Activated CD8-positive, alpha-beta memory T cell treated with anti-CD3 and anti-CD28 coated beads, Interleukin-2, amount 10 ng/mL, durations not matched to agents 7 days and 5 days (primary cell): ENCODE results near the gene ARL1. TPM values are rescaled to one million over a fixed set of nuclear protein-coding genes. Genes with fewer than 3 reads are reported as not detected.
A peak's percentile ranks its signal among the peaks of the same experiment; 100 is the strongest.
"Not testable (repeated sequence)": the region's sequence is repeated elsewhere in the genome, so short reads cannot be mapped to it uniquely, and the experiment has no call there.

Source experiments
- ATAC-seq: fragments of 150-1000 bp; cut with Tn5 transposase; one replicate; pipeline ENCODE4 v1.10.0; 2021; ENCODE audit warnings: moderate library complexity
- CTCF ChIA-PET: fragments of 350-600 bp; sonication (Branson Sonifier 250); formaldehyde crosslinking; loops from one replicate; lab custom pipeline; 2021; ENCODE audit warnings: antibody characterized with exemption; lab: Charles Lee
- DNase-seq: peaks from one replicate; pipeline ENCODE4 v3.0.0-alpha.2; 2020
- H3K27ac Mint-ChIP-seq: one replicate; pipeline ENCODE4 v1.8.0; 2021; ENCODE audit warnings: mild to moderate bottlenecking, mixed read lengths
- H3K27me3 Mint-ChIP-seq: one replicate; pipeline ENCODE4 v1.8.0; 2021; ENCODE audit warnings: mixed read lengths
- H3K36me3 Mint-ChIP-seq: one replicate; pipeline ENCODE4 v1.8.0; 2021; ENCODE audit warnings: mild to moderate bottlenecking, mixed read lengths
- H3K4me1 Mint-ChIP-seq: one replicate; pipeline ENCODE4 v1.8.0; 2021; ENCODE audit warnings: mixed read lengths
- H3K4me3 Mint-ChIP-seq: one replicate; pipeline ENCODE4 v1.8.0; 2021; ENCODE audit warnings: mild to moderate bottlenecking, moderate library complexity, mixed read lengths
- H3K9me3 Mint-ChIP-seq: one replicate; pipeline ENCODE4 v1.8.0; 2022; ENCODE audit warnings: low read depth, mixed read lengths
- total RNA-seq, 2 experiments: library from RNA; stranded (reverse); gene quantifications; one replicate each; pipeline ENCODE4 v1.2.3, GENCODE V29; 2021

ARL1 gene
- 10 to 100 TPM; 38.0 to 58.1 TPM for total RNA-seq

- H3K27me3 Mint-ChIP-seq = peaks cover 7% of the 10 kb centered on the region
- ATAC-seq (peak; percentile 86), DNase-seq (peak; percentile 77)
- no peaks in the 10 kb centered on the region for H3K9me3 Mint-ChIP-seq
- CTCF ChIA-PET = interaction anchor here (1.3 to 1.8 kb wide), 3 partner anchors 14 to 431 kb away, joined by 3 to 7 read pairs (median 6); no protein-coding TSS in a partner anchor
- H3K27ac Mint-ChIP-seq = peak within 1 kb of the TSS; percentile 89
- H3K4me1 Mint-ChIP-seq = peaks cover 21% of the 10 kb centered on the region
- peak within 1 kb of the TSS; percentile 99 for H3K4me3 Mint-ChIP-seq
- peaks cover 1% of the 10 kb centered on the region for H3K36me3 Mint-ChIP-seq
These were observed at the start of gene ARL1 for GRCh38 chr12:101407436-101408345. ARL1 (minus strand) TSS chr12:101407772; CDS start chr12:101407645, 127 bp downstream.

- peak; percentile 61 for DNase-seq
- Mint-ChIP-seq H3K4me1 (peaks cover 12% of the 10 kb centered on the region), H3K27me3 (no peaks in the 10 kb centered on the region), H3K36me3 (peaks cover 7% of the 10 kb centered on the region), H3K9me3 (peaks cover 4% of the 10 kb centered on the region), H3K27ac (peak overlapping the region; percentile 26), H3K4me3 (no peak overlapping the region)
- CTCF ChIA-PET = no interaction called here
- ATAC-seq = peak; percentile 42
These were observed 48.1 kb upstream of the ARL1 start for GRCh38 chr12:101455685-101456084.

- no peak overlapping the region for H3K27ac Mint-ChIP-seq
- no peaks in the 10 kb centered on the region for H3K36me3 Mint-ChIP-seq
- no peak for DNase-seq
- no peaks in the 10 kb centered on the region for H3K4me1 Mint-ChIP-seq
- no peaks in the 10 kb centered on the region for H3K9me3 Mint-ChIP-seq
- H3K27me3 Mint-ChIP-seq = peaks cover 13% of the 10 kb centered on the region
- no peak for ATAC-seq
- CTCF ChIA-PET = no interaction called here
- no peak overlapping the region for H3K4me3 Mint-ChIP-seq
These were observed 34.1 kb upstream of the ARL1 start for GRCh38 chr12:101441461-101442224.

- Mint-ChIP-seq H3K4me3 (no peak overlapping the region), H3K27ac (no peak overlapping the region), H3K4me1 (no peaks in the 10 kb centered on the region), H3K27me3 (peaks cover 13% of the 10 kb centered on the region), H3K36me3 (no peaks in the 10 kb centered on the region), H3K9me3 (no peaks in the 10 kb centered on the region)
- CTCF ChIA-PET = no interaction called here
- ATAC-seq (no peak), DNase-seq (no peak)
These were observed 31.7 kb upstream of the ARL1 start for GRCh38 chr12:101439236-101439635.

- peaks cover 5% of the 10 kb centered on the region for H3K27me3 Mint-ChIP-seq
- DNase-seq = no peak
These were observed 28.6 kb upstream of the ARL1 start for GRCh38 chr12:101436136-101436535.

GRCh38 chr12:101430456-101430855 lies 22.9 kb upstream of the ARL1 start:
- DNase-seq = no peak
- no peaks in the 10 kb centered on the region for H3K27me3 Mint-ChIP-seq
- H3K36me3 Mint-ChIP-seq = no peaks in the 10 kb centered on the region
- no peaks in the 10 kb centered on the region for H3K9me3 Mint-ChIP-seq
- no peaks in the 10 kb centered on the region for H3K4me1 Mint-ChIP-seq
- no peak for ATAC-seq
- CTCF ChIA-PET = no interaction called here
- no peak overlapping the region for H3K4me3 Mint-ChIP-seq
- H3K27ac Mint-ChIP-seq = no peak overlapping the region

More at GRCh38 chr12:101436136-101436535, 28.6 kb upstream of the ARL1 start:
- Mint-ChIP-seq H3K9me3 (no peaks in the 10 kb centered on the region), H3K4me1 (no peaks in the 10 kb centered on the region), H3K4me3 (no peak overlapping the region), H3K36me3 (no peaks in the 10 kb centered on the region), H3K27ac (no peak overlapping the region)
- ATAC-seq = no peak
- CTCF ChIA-PET = no interaction called here

GRCh38 chr12:101424620-101425019 lies 17.0 kb upstream of the ARL1 start:
- ATAC-seq = no peak
- Mint-ChIP-seq H3K4me3 (no peak overlapping the region), H3K4me1 (no peaks in the 10 kb centered on the region), H3K9me3 (no peaks in the 10 kb centered on the region), H3K27me3 (peaks cover 2% of the 10 kb centered on the region), H3K27ac (no peak overlapping the region), H3K36me3 (no peaks in the 10 kb centered on the region)
- CTCF ChIA-PET = no interaction called here
- no peak for DNase-seq

- H3K36me3 Mint-ChIP-seq, CTCF ChIA-PET: not testable (repeated sequence)
These were observed 14.5 kb upstream of the ARL1 start for GRCh38 chr12:101422066-101422465.

GRCh38 chr12:101415228-101415627 lies 7.7 kb upstream of the ARL1 start:
- H3K9me3 Mint-ChIP-seq = no peaks in the 10 kb centered on the region
- no peaks in the 10 kb centered on the region for H3K36me3 Mint-ChIP-seq
- CTCF ChIA-PET = interaction anchor here (0.7 to 1.5 kb wide), 11 partner anchors 10 to 440 kb away, joined by 3 to 18 read pairs (median 3); no protein-coding TSS in a partner anchor
- peaks cover 30% of the 10 kb centered on the region for H3K27me3 Mint-ChIP-seq
- no peak overlapping the region for H3K27ac Mint-ChIP-seq
- no peak overlapping the region for H3K4me3 Mint-ChIP-seq
- DNase-seq (no peak), ATAC-seq (no peak)
- H3K4me1 Mint-ChIP-seq = no peaks in the 10 kb centered on the region

More at GRCh38 chr12:101422066-101422465, 14.5 kb upstream of the ARL1 start:
- not testable (repeated sequence) for H3K4me3 Mint-ChIP-seq, H3K4me1 Mint-ChIP-seq, H3K27ac Mint-ChIP-seq, ATAC-seq, H3K27me3 Mint-ChIP-seq, H3K9me3 Mint-ChIP-seq, DNase-seq

- Mint-ChIP-seq H3K36me3 (no peaks in the 10 kb centered on the region), H3K27ac (no peak overlapping the region), H3K27me3 (peaks cover 30% of the 10 kb centered on the region), H3K4me1 (no peaks in the 10 kb centered on the region), H3K9me3 (no peaks in the 10 kb centered on the region), H3K4me3 (no peak overlapping the region)
- ATAC-seq (no peak), DNase-seq (no peak)
- CTCF ChIA-PET = interaction anchor here (0.7 to 1.5 kb wide), 11 partner anchors 9 to 441 kb away, joined by 3 to 18 read pairs (median 3); no protein-coding TSS in a partner anchor
These were observed 7.1 kb upstream of the ARL1 start for GRCh38 chr12:101414533-101415119.

- H3K36me3 Mint-ChIP-seq, ATAC-seq, H3K4me3 Mint-ChIP-seq, CTCF ChIA-PET, H3K27ac Mint-ChIP-seq, DNase-seq, H3K9me3 Mint-ChIP-seq: not testable (repeated sequence)
- peaks cover 17% of the 10 kb centered on the region for H3K4me1 Mint-ChIP-seq
- peaks cover 16% of the 10 kb centered on the region for H3K27me3 Mint-ChIP-seq
These were observed 2.6 kb upstream of the ARL1 start for GRCh38 chr12:101410169-101410568.

- Mint-ChIP-seq H3K27me3 (peaks cover under 1% of the 10 kb centered on the region), H3K4me3 (peak overlapping the region; percentile 99), H3K27ac (peak overlapping the region; percentile 89), H3K9me3 (no peaks in the 10 kb centered on the region), H3K4me1 (peaks cover 21% of the 10 kb centered on the region), H3K36me3 (peaks cover 1% of the 10 kb centered on the region)
- CTCF ChIA-PET = interaction anchor here (1.3 to 1.8 kb wide), 3 partner anchors 13 to 431 kb away, joined by 3 to 7 read pairs (median 6); no protein-coding TSS in a partner anchor
- peak; percentile 42 for ATAC-seq
- DNase-seq = no peak
These were observed 530 bp downstream of the ARL1 start for GRCh38 chr12:101407049-101407435.

- H3K4me3 Mint-ChIP-seq, CTCF ChIA-PET, H3K27ac Mint-ChIP-seq, H3K4me1 Mint-ChIP-seq, ATAC-seq, DNase-seq, H3K27me3 Mint-ChIP-seq, H3K9me3 Mint-ChIP-seq: not testable (repeated sequence)
- H3K36me3 Mint-ChIP-seq = peaks cover 43% of the 10 kb centered on the region
These were observed 16.4 kb downstream of the ARL1 start for GRCh38 chr12:101391181-101391580.
